Parathyroid adenoma (tissue), 2 donors: ENCODE measurements around the gene RASAL3.

Source experiments
- H2AFZ ChIP-seq: fragments of 300-600 bp; sonication (generic); one replicate; pipeline ENCODE4 v1.7.0; 2017; ENCODE audit warnings: antibody characterized with exemption, mild to moderate bottlenecking
- H3K27ac ChIP-seq: fragments of 300-600 bp; sonication (generic); one replicate; pipeline ENCODE4 v1.7.0; 2017
- H3K27me3 ChIP-seq: fragments of 300-600 bp; sonication (generic); one replicate; pipeline ENCODE4 v1.7.0; 2017; ENCODE audit warnings: low read length; ENCODE audit not compliant: control insufficient read depth, insufficient read depth
- H3K36me3 ChIP-seq: fragments of 300-600 bp; sonication (generic); one replicate; pipeline ENCODE4 v1.7.0; 2017; ENCODE audit warnings: low read length; ENCODE audit not compliant: control insufficient read depth, insufficient read depth
- H3K4me1 ChIP-seq: fragments of 300-600 bp; sonication (generic); one replicate; pipeline ENCODE4 v1.7.0; 2017; ENCODE audit warnings: control low read depth
- H3K4me2 ChIP-seq: fragments of 300-600 bp; sonication (generic); one replicate; pipeline ENCODE4 v1.7.0; 2017; ENCODE audit warnings: low read length
- H3K4me3 ChIP-seq: fragments of 300-600 bp; sonication (generic); one replicate; pipeline ENCODE4 v1.7.0; 2017; ENCODE audit warnings: low read depth, low read length
- H3K79me2 ChIP-seq: fragments of 300-600 bp; sonication (generic); one replicate; pipeline ENCODE4 v1.7.0; 2017; ENCODE audit warnings: control low read depth
- H3K9ac ChIP-seq: fragments of 300-600 bp; sonication (generic); one replicate; pipeline ENCODE4 v1.7.0; 2017; ENCODE audit warnings: mild to moderate bottlenecking
- H3K9me3 ChIP-seq: fragments of 300-600 bp; sonication (generic); one replicate; pipeline ENCODE4 v1.7.0; 2017; ENCODE audit warnings: low read length; ENCODE audit not compliant: control insufficient read depth
- CTCF ChIP-seq: fragments of 300-600 bp; sonication (generic); IDR thresholded peaks from one replicate; pipeline ENCODE4 v1.7.0; 2017; ENCODE audit warnings: antibody characterized with exemption, mild to moderate bottlenecking
- donor health status: primary hyperparathyroidism.

Gene RASAL3

GRCh38 chr19:15424692-15425272 lies 39.6 kb downstream of the RASAL3 start:
- H3K4me1 ChIP-seq: no peaks in the 10 kb centered on the region
- H3K9me3 ChIP-seq: no peaks in the 10 kb centered on the region
- no peaks in the 10 kb centered on the region for H3K36me3 ChIP-seq
- TF ChIP-seq CTCF: no peak
- no peak overlapping the region for H3K4me3 ChIP-seq
- no peak overlapping the region for H2AFZ ChIP-seq
- no peaks in the 10 kb centered on the region for H3K79me2 ChIP-seq
- H3K27me3 ChIP-seq: no peaks in the 10 kb centered on the region
- no peak overlapping the region for H3K4me2 ChIP-seq
- no peak overlapping the region for H3K9ac ChIP-seq
- H3K27ac ChIP-seq: no peak overlapping the region

GRCh38 chr19:15424121-15424520 lies 40.2 kb downstream of the RASAL3 start:
- no peak overlapping the region for H2AFZ ChIP-seq
- no peak overlapping the region for H3K9ac ChIP-seq
- no peak overlapping the region for H3K27ac ChIP-seq
- no peak overlapping the region for H3K4me3 ChIP-seq
- H3K4me2 ChIP-seq: no peak overlapping the region
- H3K27me3 ChIP-seq: no peaks in the 10 kb centered on the region
- no peaks in the 10 kb centered on the region for H3K36me3 ChIP-seq
- H3K79me2 ChIP-seq: no peaks in the 10 kb centered on the region
- H3K9me3 ChIP-seq: no peaks in the 10 kb centered on the region
- TF ChIP-seq CTCF: no peak
- peaks cover 3% of the 10 kb centered on the region for H3K4me1 ChIP-seq

- Histone ChIP-seq H3K9me3 (no peaks in the 10 kb centered on the region), H3K4me3 (no peak overlapping the region), H3K27ac (no peak overlapping the region), H3K4me2 (no peak overlapping the region), H2AFZ (no peak overlapping the region), H3K36me3 (no peaks in the 10 kb centered on the region), H3K79me2 (peaks cover 5% of the 10 kb centered on the region), H3K4me1 (peaks cover 3% of the 10 kb centered on the region), H3K27me3 (no peaks in the 10 kb centered on the region), H3K9ac (no peak overlapping the region)
- no peak for TF ChIP-seq CTCF
These were observed 41.2 kb downstream of the RASAL3 start for GRCh38 chr19:15423130-15423529.

- Histone ChIP-seq H3K27me3 (no peaks in the 10 kb centered on the region), H3K4me1 (peaks cover 7% of the 10 kb centered on the region), H3K4me2 (no peak overlapping the region), H3K9me3 (no peaks in the 10 kb centered on the region), H3K36me3 (no peaks in the 10 kb centered on the region), H3K4me3 (no peak overlapping the region), H2AFZ (no peak overlapping the region), H3K27ac (no peak overlapping the region), H3K79me2 (peaks cover 12% of the 10 kb centered on the region), H3K9ac (no peak overlapping the region)
- TF ChIP-seq CTCF: no peak
These were observed 41.9 kb downstream of the RASAL3 start for GRCh38 chr19:15422296-15423075.
